ENCODE measurements around the gene SMYD4.
"Not testable (repeated sequence)": the region's sequence is repeated elsewhere in the genome, so short reads cannot be mapped to it uniquely, and the experiment has no call there.

SMYD4 gene

GRCh38 chr17:1746975-1747543 is 82.6 kb downstream of the SMYD4 start:
- Mint-ChIP-seq H3K36me3 (ENCODE audit: low read depth) (no peaks in the 10 kb centered on the region), H3K4me3 (no peak overlapping the region), H3K27me3 (ENCODE audit: low read depth) (no peaks in the 10 kb centered on the region), H3K9me3 (no peaks in the 10 kb centered on the region), H3K4me1 (ENCODE audit: low read depth) (no peaks in the 10 kb centered on the region), H3K27ac (no peak overlapping the region)
- DNase-seq (ENCODE audit: low spot score) = no peak

- no peaks in the 10 kb centered on the region for H3K9me3 Mint-ChIP-seq
- DNase-seq (ENCODE audit: low spot score) = no peak
- H3K27me3 Mint-ChIP-seq (ENCODE audit: low read depth) = no peaks in the 10 kb centered on the region
- H3K36me3 Mint-ChIP-seq (ENCODE audit: low read depth) = no peaks in the 10 kb centered on the region
- H3K4me1 Mint-ChIP-seq (ENCODE audit: low read depth) = no peaks in the 10 kb centered on the region
- no peak overlapping the region for H3K4me3 Mint-ChIP-seq
- no peak overlapping the region for H3K27ac Mint-ChIP-seq
Measured at GRCh38 chr17:1745513-1746020, 84.1 kb downstream of the SMYD4 start.

GRCh38 chr17:1744551-1745512 is 84.9 kb downstream of the SMYD4 start:
- Mint-ChIP-seq H3K27ac (no peak overlapping the region), H3K27me3 (ENCODE audit: low read depth) (no peaks in the 10 kb centered on the region), H3K36me3 (ENCODE audit: low read depth) (no peaks in the 10 kb centered on the region)

GRCh38 chr17:1743088-1743439 is 86.6 kb downstream of the SMYD4 start:
- no peak for DNase-seq (ENCODE audit: low spot score)
- Mint-ChIP-seq H3K27me3 (ENCODE audit: low read depth) (no peaks in the 10 kb centered on the region), H3K36me3 (ENCODE audit: low read depth) (peaks cover 1% of the 10 kb centered on the region), H3K4me3 (no peak overlapping the region), H3K9me3 (no peaks in the 10 kb centered on the region), H3K27ac (no peak overlapping the region), H3K4me1 (ENCODE audit: low read depth) (no peaks in the 10 kb centered on the region)

More at GRCh38 chr17:1744551-1745512, 84.9 kb downstream of the SMYD4 start:
- Mint-ChIP-seq H3K4me3 (no peak overlapping the region), H3K9me3 (no peaks in the 10 kb centered on the region), H3K4me1 (ENCODE audit: low read depth) (no peaks in the 10 kb centered on the region)
- no peak for DNase-seq (ENCODE audit: low spot score)

GRCh38 chr17:1742371-1743087 is 87.2 kb downstream of the SMYD4 start, which contains the start of gene SERPINF2:
TSS of gene SERPINF2 (plus strand) at chr17:1742871. CDS start at chr17:1744996, 2,125 bp downstream.
- H3K9me3 Mint-ChIP-seq = no peaks in the 10 kb centered on the region
- H3K4me1 Mint-ChIP-seq (ENCODE audit: low read depth) = no peaks in the 10 kb centered on the region
- DNase-seq (ENCODE audit: low spot score) = no peak
- peaks cover 5% of the 10 kb centered on the region for H3K36me3 Mint-ChIP-seq (ENCODE audit: low read depth)
- no peak within 1 kb of the TSS for H3K27ac Mint-ChIP-seq
- H3K4me3 Mint-ChIP-seq = no peak within 1 kb of the TSS
- no peaks in the 10 kb centered on the region for H3K27me3 Mint-ChIP-seq (ENCODE audit: low read depth)

GRCh38 chr17:1741899-1742298 is 87.8 kb downstream of the SMYD4 start:
- H3K9me3 Mint-ChIP-seq; H3K27ac Mint-ChIP-seq; H3K27me3 Mint-ChIP-seq (ENCODE audit: low read depth); H3K4me1 Mint-ChIP-seq (ENCODE audit: low read depth); DNase-seq (ENCODE audit: low spot score); H3K4me3 Mint-ChIP-seq; H3K36me3 Mint-ChIP-seq (ENCODE audit: low read depth): not testable (repeated sequence)

GRCh38 chr17:1737531-1738291 is 92.0 kb downstream of the SMYD4 start:
- Mint-ChIP-seq H3K4me3 (no peak overlapping the region), H3K9me3 (no peaks in the 10 kb centered on the region), H3K4me1 (ENCODE audit: low read depth) (no peaks in the 10 kb centered on the region), H3K27me3 (ENCODE audit: low read depth) (no peaks in the 10 kb centered on the region), H3K27ac (peak overlapping the region; percentile 57), H3K36me3 (ENCODE audit: low read depth) (peaks cover 15% of the 10 kb centered on the region)
- DNase-seq (ENCODE audit: low spot score) = no peak

- no peak overlapping the region for H3K4me3 Mint-ChIP-seq
- H3K4me1 Mint-ChIP-seq (ENCODE audit: low read depth) = no peaks in the 10 kb centered on the region
- DNase-seq (ENCODE audit: low spot score) = no peak
- no peaks in the 10 kb centered on the region for H3K27me3 Mint-ChIP-seq (ENCODE audit: low read depth)
- H3K36me3 Mint-ChIP-seq (ENCODE audit: low read depth) = peaks cover 15% of the 10 kb centered on the region
- peak overlapping the region; percentile 49 for H3K27ac Mint-ChIP-seq
- no peaks in the 10 kb centered on the region for H3K9me3 Mint-ChIP-seq
Measured at GRCh38 chr17:1736348-1737281, 93.1 kb downstream of the SMYD4 start.

- no peak for DNase-seq (ENCODE audit: low spot score)
- Mint-ChIP-seq H3K4me1 (ENCODE audit: low read depth) (no peaks in the 10 kb centered on the region), H3K27me3 (ENCODE audit: low read depth) (no peaks in the 10 kb centered on the region), H3K27ac (no peak overlapping the region), H3K36me3 (ENCODE audit: low read depth) (peaks cover 15% of the 10 kb centered on the region), H3K9me3 (no peaks in the 10 kb centered on the region), H3K4me3 (no peak overlapping the region)
Measured at GRCh38 chr17:1735834-1736347, 93.8 kb downstream of the SMYD4 start.

GRCh38 chr17:1735418-1735817 is 94.3 kb downstream of the SMYD4 start:
- H3K27me3 Mint-ChIP-seq (ENCODE audit: low read depth) = no peaks in the 10 kb centered on the region
- H3K4me1 Mint-ChIP-seq (ENCODE audit: low read depth) = no peaks in the 10 kb centered on the region
- no peak for DNase-seq (ENCODE audit: low spot score)
- peaks cover 15% of the 10 kb centered on the region for H3K36me3 Mint-ChIP-seq (ENCODE audit: low read depth)
- H3K4me3 Mint-ChIP-seq = no peak overlapping the region
- no peak overlapping the region for H3K27ac Mint-ChIP-seq
- H3K9me3 Mint-ChIP-seq = no peaks in the 10 kb centered on the region

GRCh38 chr17:1733759-1734158 is 95.9 kb downstream of the SMYD4 start:
- Mint-ChIP-seq H3K4me1 (ENCODE audit: low read depth) (peaks cover 3% of the 10 kb centered on the region), H3K36me3 (ENCODE audit: low read depth) (peaks cover 23% of the 10 kb centered on the region), H3K9me3 (no peaks in the 10 kb centered on the region), H3K27me3 (ENCODE audit: low read depth) (no peaks in the 10 kb centered on the region), H3K27ac (no peak overlapping the region), H3K4me3 (no peak overlapping the region)
- DNase-seq (ENCODE audit: low spot score) = no peak

GRCh38 chr17:1732833-1733321 is 96.8 kb downstream of the SMYD4 start:
- Mint-ChIP-seq H3K9me3 (no peaks in the 10 kb centered on the region), H3K27ac (no peak overlapping the region), H3K4me1 (ENCODE audit: low read depth) (peaks cover 3% of the 10 kb centered on the region), H3K27me3 (ENCODE audit: low read depth) (no peaks in the 10 kb centered on the region), H3K4me3 (no peak overlapping the region), H3K36me3 (ENCODE audit: low read depth) (peaks cover 23% of the 10 kb centered on the region)
- DNase-seq (ENCODE audit: low spot score) = no peak

All from T-helper 2 cell treated with Interferon-gamma antibody and Interleukin-4, amounts not matched to agents 5 μg/mL and 100 μg/mL, for 36 hours (primary cell).